Activated T-cell treated with anti-CD3 and anti-CD28 coated beads for 24 hours (primary cell): ENCODE measurements around the gene TSPAN11.
"Not testable (repeated sequence)": the region's sequence is repeated elsewhere in the genome, so short reads cannot be mapped to it uniquely, and the experiment has no call there.

Experiments
- DNase-seq: peaks from one replicate; pipeline ENCODE4 v3.0.0-alpha.2; 2020; ENCODE audit warnings: low read depth

The TSPAN11 gene

DNA sequence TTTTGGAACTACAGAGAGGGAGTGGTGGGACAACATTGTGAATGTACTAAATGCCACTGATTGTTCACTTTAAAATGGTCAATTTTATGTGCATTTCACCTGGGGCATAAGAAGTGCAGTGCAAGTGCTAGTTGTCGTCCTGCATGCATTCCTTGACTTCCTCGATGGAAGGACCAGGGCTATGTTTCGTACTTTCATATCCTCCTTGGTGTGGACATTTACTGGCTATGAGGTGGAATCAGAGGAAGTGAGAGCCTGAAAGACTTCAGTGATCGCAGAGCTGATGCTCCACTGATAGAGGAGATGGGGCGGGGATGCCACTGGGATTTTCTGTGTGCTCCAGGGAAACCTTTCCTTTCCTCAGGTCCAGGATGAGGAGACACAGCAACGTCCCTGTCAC, 93.0 kb downstream of the TSPAN11 start:
- no peak for DNase-seq

- no peak for DNase-seq
Measured at GRCh38 chr12:31019976-31020375, 93.4 kb downstream of the TSPAN11 start.

DNA sequence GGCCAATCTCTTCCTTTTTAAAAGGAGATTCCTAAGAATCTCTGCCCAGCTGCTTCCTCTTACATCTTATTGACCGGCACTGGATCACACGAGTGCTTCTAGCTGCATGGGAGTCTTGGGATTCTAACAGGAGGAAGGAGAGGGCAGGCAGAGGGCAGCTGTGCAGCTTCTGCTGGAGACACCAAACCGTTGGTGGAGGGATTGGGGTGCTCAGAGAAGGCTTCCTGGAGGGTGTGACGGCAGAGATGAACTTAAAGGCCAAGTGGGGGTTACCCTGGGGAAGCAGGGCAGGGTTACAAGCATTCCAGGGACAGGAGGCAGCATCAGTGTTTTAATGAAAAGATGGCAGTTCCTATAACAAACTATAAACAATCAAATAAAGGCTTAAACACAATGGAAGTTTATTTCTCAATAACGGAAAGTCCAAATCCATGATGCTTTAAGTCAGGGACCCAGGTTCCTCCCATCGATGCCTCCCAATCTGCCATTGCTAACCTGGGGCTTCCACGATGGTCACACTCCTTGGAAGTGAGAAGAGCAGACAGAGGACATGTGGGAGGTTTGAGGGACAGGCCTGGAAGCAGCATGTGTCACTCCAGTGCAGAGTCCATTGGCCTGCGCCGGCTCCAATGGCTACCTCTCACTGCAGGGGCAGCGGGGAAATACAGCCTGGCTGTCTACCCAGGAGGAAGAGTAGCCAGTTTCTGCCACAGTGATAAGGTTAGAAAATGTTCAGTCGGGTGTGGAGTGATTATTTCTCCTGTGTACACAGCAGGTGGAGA, 94.0 kb downstream of the TSPAN11 start:
- no peak for DNase-seq

- no peak for DNase-seq
Measured at GRCh38 chr12:31021181-31021580, 94.6 kb downstream of the TSPAN11 start.

- no peak for DNase-seq
Measured at GRCh38 chr12:31021809-31022494, 95.4 kb downstream of the TSPAN11 start.

DNA sequence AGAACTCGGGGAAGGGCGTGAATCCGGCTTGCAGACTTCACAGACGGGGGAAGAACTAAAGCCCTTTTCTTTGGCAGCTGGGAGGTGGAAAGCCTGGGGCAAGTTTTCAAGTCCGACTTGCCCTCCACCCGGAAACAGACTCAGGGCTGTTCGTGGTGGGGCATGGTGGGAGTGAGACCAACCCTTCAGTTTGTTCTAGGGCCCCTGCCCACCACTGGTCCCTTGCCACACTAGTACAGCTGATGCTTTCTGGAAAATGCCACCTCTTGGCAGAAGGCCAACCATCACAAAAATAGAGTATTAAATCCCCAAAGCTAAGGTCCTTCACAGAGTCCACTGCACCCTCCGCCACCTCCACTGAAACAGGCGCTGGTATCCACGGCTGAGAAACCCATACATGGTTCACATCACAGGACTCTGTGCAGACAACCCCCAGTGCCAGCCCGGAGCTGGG, 96.8 kb downstream of the TSPAN11 start:
- DNase-seq: no peak

- DNase-seq: no peak
Measured at GRCh38 chr12:31026202-31026601, 99.7 kb downstream of the TSPAN11 start.

GRCh38 chr12:31027006-31027405, 100.5 kb downstream of the TSPAN11 start:
- DNase-seq: not testable (repeated sequence)

DNA sequence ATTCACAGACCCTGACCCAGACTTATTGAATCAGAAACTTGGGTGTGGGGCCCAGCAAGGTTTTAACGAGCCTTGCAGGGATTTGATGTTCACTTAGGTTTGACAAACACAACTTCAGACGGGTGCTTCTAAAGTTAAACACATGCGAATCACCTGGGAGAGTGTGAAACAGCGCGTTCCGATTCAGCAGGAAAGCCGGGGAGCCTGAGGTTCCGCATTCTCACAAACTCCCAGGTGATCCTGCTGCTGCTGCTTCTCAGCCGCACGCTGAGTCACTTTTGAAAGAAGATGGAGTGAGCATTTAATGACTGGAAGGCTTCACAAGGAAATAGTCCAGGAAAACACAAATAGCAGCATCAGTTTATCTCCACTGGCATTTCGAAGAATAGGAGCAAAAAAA, 102.9 kb downstream of the TSPAN11 start:
- no peak for DNase-seq

DNA sequence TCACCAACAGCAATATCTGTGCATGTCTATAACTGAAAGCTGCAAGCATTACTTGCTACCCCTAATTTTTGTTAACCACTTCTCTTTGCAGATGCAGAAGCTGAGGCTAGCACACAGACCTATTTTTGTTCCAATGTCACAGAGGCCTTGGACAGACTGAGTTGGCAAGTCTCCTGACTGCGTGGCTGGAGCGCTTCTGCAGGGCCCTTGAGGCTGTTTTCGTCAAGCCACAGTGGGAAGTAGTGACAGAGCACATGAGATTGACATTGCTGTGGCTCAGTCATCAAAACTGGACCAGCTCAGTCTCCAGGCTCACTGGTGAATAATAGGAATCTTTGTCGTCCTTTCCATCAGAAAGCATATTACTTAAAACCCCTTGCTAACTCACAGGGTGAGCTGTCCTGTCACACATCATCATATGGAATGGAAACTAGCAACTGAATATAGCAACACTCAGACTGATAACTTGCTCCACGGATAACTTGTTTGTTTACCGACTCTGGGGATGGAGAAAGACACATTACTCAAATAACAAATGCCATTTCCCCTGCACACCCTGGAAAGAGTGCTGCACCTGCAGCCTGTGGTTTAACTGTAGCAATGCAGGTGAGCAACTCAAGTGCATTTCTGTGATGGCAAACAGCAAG, 103.5 kb downstream of the TSPAN11 start:
- DNase-seq: no peak

GRCh38 chr12:31031951-31032335, 105.4 kb downstream of the TSPAN11 start:
- no peak for DNase-seq

GRCh38 chr12:31033146-31033545, 106.6 kb downstream of the TSPAN11 start:
- DNase-seq: no peak

DNA sequence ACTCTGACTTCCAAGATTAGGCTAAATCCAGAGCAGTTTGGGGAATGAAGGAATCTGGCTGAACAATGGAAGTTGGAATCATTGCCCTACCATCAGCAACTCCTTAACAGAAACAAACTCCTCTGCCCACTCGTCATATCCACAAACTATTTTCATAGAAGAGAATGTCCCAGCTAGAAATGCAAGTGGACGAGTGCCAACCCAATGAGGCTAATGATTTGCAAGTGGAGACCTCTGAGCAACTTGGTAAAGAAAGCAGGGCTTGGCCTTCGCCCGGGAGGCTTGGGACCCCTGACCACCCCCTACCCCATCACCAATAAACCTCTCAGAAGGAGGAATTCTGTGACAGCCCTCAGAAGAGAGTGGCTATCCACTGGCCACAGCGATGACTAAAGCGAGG, 107.1 kb downstream of the TSPAN11 start:
- no peak for DNase-seq

GRCh38 chr12:31034372-31034771, 107.8 kb downstream of the TSPAN11 start:
- DNase-seq: no peak

GRCh38 chr12:31035226-31035625, 108.7 kb downstream of the TSPAN11 start:
- no peak for DNase-seq

GRCh38 chr12:31035967-31036665, 109.6 kb downstream of the TSPAN11 start:
- DNase-seq: no peak

GRCh38 chr12:31037028-31037427, 110.5 kb downstream of the TSPAN11 start:
- no peak for DNase-seq

DNA sequence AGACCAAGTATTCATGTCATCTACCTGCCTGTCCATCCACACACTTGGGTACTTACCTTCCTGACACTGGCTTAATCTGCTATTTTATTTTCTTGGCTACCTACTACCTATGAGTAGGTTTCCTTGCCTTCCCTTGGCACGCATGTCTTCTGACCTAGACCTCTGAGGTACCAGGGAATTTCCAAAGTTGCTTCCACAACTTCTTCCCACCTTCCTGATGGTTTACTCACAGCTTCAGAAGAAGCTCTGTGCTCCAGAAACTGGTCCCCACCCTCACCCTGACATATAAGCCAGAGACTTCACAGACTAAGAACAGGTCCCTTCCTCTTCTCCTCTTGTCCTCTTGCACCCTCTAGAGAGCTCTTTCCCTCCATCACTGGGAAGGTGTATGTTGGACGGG, 111.4 kb downstream of the TSPAN11 start:
- DNase-seq: no peak

DNA sequence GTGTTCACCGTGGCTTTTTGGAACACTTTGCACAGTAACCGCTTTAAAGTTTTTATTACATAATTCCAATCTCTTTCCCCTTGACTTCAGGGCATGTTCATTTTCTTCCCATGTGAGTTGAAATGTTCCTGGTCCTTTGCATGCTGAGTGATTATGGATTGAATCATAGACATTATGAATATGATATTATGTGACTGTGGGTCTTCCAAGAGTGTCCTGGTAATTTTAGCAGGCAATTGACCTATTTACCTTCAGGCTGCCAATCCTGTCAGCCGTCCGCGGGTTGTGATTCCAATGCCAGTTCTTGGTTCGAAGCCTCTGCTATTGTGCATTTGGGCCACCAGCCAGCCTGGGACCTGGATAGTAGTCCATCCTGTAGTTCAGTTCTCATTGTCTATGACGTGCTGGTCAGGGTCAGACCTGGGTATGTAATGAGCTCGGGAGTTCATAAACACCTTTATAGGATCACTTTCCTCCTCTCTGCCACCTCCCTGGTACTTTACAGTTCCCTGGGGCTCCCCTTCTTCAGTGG, 114.6 kb downstream of the TSPAN11 start:
- no peak for DNase-seq
